BLaER1 treated with 17β-estradiol and CSF1 and Interleukin-3, amounts not matched to agents 10 nM and 100 nM (cell line): ENCODE data around the gene ZNF335.
"Not testable (repeated sequence)": the region's sequence is repeated elsewhere in the genome, so short reads cannot be mapped to it uniquely, and the experiment has no call there.

ENCODE experiments used
- H3K27ac ChIP-seq, 11 experiments: shearing (Covaris generic); formaldehyde crosslinking; 2 replicates each; pipeline ENCODE4 v1.8.1; 2022
- H3K27me3 ChIP-seq, 11 experiments: shearing (Covaris generic); formaldehyde crosslinking; 2 replicates each; pipeline ENCODE4 v1.8.1; 2022
- H3K36me3 ChIP-seq, 11 experiments: shearing (Covaris generic); formaldehyde crosslinking; 2 replicates each; pipeline ENCODE4 v1.8.1; 2022
- H3K4me1 ChIP-seq, 10 experiments: shearing (Covaris generic); formaldehyde crosslinking; 2 replicates each; pipeline ENCODE4 v1.8.1; 2022
- H3K4me2 ChIP-seq, 11 experiments: shearing (Covaris generic); formaldehyde crosslinking; 2 replicates each; pipeline ENCODE4 v1.8.1; 2022
- H3K4me3 ChIP-seq, 10 experiments: shearing (Covaris generic); formaldehyde crosslinking; 2 replicates each; pipeline ENCODE4 v1.8.1; 2022
- H3K9ac ChIP-seq, 11 experiments: shearing (Covaris generic); formaldehyde crosslinking; 2 replicates each; pipeline ENCODE4 v1.8.1; 2022
- H3K9me3 ChIP-seq, 11 experiments: shearing (Covaris generic); formaldehyde crosslinking; replicated peaks in 1 of 11; 2 replicates each; pipeline ENCODE4 v1.8.1; 2022
- H4K20me1 ChIP-seq, 11 experiments: shearing (Covaris generic); formaldehyde crosslinking; 2 replicates each; pipeline ENCODE4 v1.8.1; 2022
- Cebpa-rat ChIP-seq, 11 experiments: shearing (Covaris generic); IDR thresholded peaks; 2 replicates each; pipeline ENCODE4 v1.8.1; 2022

Gene ZNF335

DNA sequence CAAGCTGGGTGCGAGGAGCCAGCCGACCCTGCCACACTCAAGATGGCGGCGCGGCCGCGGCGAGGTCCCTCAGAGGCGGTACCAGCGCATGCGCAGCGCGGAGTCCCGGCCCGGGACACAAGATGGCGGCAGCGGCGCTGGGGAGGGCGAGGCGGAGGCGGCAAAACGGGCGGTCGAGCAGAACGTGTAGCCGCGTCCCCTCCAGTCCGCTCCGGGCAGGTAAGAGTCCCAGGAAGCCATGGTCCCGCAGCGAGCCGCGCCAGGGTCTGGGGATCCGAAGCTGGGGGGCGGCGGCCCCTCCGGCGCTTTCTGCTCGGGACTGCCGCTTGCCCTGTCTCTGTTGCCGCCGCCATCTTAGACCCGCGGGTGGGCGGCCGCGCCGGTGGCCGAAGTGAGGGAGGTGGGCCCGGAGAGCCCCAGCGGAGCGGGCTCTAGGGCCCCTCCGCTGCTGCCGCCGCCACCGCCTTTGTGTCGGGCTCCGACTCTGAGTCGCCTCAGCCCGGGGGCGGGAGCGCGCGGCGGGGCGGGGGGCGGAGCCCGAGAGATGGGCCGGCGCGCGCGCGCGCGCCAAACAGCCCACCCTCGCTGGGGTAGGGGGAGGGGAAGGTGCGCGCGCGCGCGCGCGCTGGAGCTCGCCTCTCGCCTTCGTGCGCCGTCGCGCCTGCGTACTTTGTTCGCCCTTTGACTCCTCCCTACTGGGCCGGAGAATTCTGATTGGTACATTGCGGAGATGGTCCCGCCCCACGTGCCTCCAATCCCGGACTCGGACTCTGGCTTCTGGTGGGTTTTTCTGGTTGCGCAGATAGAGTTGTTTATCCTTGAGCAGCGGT is 37.2 kb downstream of the ZNF335 start, which contains the start of gene PCIF1:
Gene PCIF1, plus strand, starts transcription at position 98 of the 830 bp plus-strand sequence. CDS start 4,317 bp downstream, outside the sequence.
- peak within 1 kb of the TSS; percentile 99 to 100 (median 100) for H3K9ac ChIP-seq
- no peaks in the 10 kb centered on the region for H3K27me3 ChIP-seq
- peak within 1 kb of the TSS; percentile 78 to 98 (median 86) for H3K4me3 ChIP-seq
- no peaks in the 10 kb centered on the region for H3K9me3 ChIP-seq
- peak within 1 kb of the TSS; percentile 84 to 99 (median 93) for H3K4me2 ChIP-seq
- TF ChIP-seq Cebpa-rat (IDR thresholded peaks at IDR 0.05), result no peak
- peaks cover 0 to 55% (median 29%) of the 10 kb centered on the region in 11 experiments; a peak in 15 of 22 replicates for H4K20me1 ChIP-seq
- peaks cover 18 to 44% (median 26%) of the 10 kb centered on the region in 10 experiments for H3K4me1 ChIP-seq
- peak within 1 kb of the TSS; percentile 99 to 100 (median 100) for H3K27ac ChIP-seq
- peaks cover 31 to 34% (median 32%) of the 10 kb centered on the region in 11 experiments for H3K36me3 ChIP-seq

DNA sequence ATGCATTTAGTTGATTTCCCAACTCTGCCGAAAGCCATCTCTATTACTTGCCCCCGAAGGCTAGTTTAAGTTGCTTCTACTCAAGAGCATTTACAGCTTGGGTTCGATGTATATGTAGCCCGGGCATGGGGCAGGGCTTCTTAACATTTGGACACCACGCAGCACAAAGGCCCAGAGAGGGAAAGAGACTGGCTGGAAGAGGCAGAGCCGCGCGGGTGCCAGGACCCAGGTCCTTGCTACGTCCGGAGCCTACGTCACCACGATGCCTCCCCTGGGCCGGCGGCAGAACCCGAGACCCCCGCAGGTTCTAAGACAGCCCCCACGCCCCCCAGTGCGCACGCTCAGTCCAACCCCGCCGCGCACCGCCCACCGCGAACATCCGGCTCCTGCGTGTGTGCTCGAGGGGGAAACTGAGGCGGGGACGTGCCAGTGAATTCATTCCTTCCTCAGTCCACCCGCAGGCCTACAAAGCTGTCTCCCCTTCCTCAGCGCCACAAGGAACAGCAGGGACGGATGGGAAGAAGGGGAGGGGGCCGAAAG is 37.9 kb downstream of the ZNF335 start:
- H3K27ac ChIP-seq, result peak overlapping the region; percentile 99 to 100 (median 100)
- no peaks in the 10 kb centered on the region for H3K9me3 ChIP-seq
- H3K4me1 ChIP-seq, result peaks cover 18 to 44% (median 26%) of the 10 kb centered on the region in 10 experiments

DNA sequence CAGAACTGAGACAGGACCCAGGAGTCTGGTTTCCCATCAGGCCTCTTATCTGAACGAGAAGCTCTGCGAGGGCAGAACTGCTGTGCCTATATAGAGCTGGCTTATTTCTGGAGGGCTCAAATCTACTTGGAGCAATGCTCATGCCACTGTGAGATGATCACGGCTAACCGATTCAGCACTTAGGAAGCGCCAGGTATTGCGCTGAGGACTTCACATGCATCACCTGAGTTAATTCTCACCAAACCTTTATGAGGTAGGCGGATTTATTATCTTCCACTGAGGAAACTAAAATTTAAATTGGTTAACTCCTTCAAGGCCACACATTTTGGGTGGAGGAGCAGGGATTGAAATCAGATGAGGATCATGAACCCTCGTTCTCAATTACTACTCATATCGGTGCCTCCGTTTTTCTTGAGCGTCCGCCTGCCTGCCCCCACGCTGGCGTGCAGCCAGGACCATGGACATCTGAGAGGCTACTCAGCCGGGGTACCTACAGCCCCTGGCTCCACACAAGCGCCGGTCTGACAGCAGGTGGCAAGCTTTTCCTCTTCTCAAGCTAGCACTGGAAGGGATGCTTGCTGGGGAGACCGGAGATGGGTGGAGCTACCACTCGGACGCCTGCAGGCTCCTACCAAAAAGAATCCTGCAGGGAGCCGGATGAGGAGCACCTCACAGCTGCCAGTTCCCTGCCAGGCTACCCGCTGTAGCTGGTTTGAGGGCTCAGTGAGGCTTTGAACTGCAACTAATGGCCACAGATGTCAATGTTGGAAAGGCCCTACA is 38.5 kb downstream of the ZNF335 start:
- peak overlapping the region; percentile 99 to 100 (median 100) for H3K27ac ChIP-seq
- no peaks in the 10 kb centered on the region for H3K9me3 ChIP-seq
- H3K36me3 ChIP-seq, result peaks cover 17 to 21% (median 19%) of the 10 kb centered on the region in 11 experiments
- H3K9ac ChIP-seq, result peak overlapping the region; percentile 99 to 100 (median 100)
- H3K27me3 ChIP-seq, result no peaks in the 10 kb centered on the region
- TF ChIP-seq Cebpa-rat (IDR thresholded peaks at IDR 0.05), result no peak
- H3K4me3 ChIP-seq, result peak overlapping the region; percentile 78 to 98 (median 86)
- peak overlapping the region; percentile 84 to 99 (median 92) for H3K4me2 ChIP-seq
- peaks cover 18 to 39% (median 26%) of the 10 kb centered on the region in 10 experiments for H3K4me1 ChIP-seq
- peaks cover 0 to 43% (median 26%) of the 10 kb centered on the region in 11 experiments; a peak in 15 of 22 replicates for H4K20me1 ChIP-seq

More for the DNA sequence above, 37.9 kb downstream of the ZNF335 start:
- H3K9ac ChIP-seq, result peak overlapping the region; percentile 99 to 100 (median 100)
- no peak for TF ChIP-seq Cebpa-rat (IDR thresholded peaks at IDR 0.05)
- H3K4me2 ChIP-seq, result peak overlapping the region; percentile 84 to 99 (median 92)
- H3K4me3 ChIP-seq, result peak overlapping the region; percentile 78 to 98 (median 86)
- H4K20me1 ChIP-seq, result peaks cover 0 to 50% (median 29%) of the 10 kb centered on the region in 11 experiments; a peak in 15 of 22 replicates
- H3K27me3 ChIP-seq, result no peaks in the 10 kb centered on the region
- peaks cover 24 to 27% (median 26%) of the 10 kb centered on the region in 11 experiments for H3K36me3 ChIP-seq

DNA sequence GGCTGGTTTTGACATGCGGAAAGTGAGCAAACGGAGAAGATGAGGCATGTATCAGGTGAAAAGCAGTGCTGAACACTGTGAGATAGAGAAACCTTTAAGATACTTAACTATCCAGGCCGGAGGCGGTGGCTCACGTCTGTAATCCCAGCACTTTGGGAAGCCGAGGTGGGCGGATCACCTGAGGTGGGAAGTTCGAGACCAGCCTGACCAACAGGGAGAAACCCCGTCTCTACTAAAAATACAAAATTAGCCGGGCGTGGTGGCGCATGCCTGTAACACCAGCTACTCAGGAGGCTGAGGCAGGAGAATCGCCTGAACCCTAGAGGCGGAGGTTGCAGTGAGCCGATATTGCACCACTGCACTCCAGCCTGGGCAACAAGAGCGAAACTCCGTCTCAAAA is 40.3 kb downstream of the ZNF335 start:
- H3K36me3 ChIP-seq, H3K9ac ChIP-seq, H3K4me2 ChIP-seq, H3K27ac ChIP-seq, H3K9me3 ChIP-seq, H3K27me3 ChIP-seq, H3K4me3 ChIP-seq: not testable (repeated sequence)
- Histone ChIP-seq H4K20me1 (peaks cover 0 to 27% (median 15%) of the 10 kb centered on the region in 11 experiments; a peak in 15 of 22 replicates), H3K4me1 (peaks cover 18 to 25% (median 22%) of the 10 kb centered on the region in 10 experiments)

DNA sequence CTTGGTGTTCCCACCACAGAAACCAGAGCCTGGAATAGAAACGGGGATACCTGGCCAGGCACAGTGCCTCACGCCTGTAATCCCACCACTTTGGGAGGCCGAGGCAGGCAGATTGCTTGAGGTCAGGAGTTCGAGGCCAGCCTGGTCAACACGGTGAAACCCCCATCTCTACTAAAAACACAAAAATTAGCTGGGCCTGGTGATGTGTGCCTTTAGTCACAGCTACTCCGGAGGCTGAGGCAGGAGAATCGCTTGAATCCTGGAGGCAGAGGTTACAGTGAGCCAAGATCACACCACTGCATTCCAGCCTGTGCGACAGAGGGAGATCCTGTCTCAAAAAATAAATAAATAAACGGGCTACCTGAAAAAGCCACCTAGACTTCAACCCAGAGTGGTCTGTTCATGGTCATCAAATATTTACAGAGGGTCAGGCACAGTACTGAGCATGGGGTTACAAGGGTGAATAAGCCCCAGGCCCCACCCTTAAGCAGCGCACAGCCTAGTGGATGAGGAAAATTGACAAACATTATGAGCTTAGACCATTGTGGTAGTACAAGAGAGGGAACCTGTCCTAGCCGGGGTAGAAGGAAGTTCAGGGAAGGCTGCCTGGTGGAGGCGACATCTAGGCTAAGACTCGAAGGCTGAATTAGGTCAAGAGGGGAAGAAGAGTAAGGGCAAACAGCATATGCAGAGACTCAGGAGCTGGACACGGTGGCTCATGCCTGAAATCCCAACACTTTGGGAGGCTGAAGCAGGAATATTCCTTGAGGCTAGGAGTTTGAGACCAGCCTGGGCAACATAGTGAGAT is 44.7 kb downstream of the ZNF335 start:
- H3K4me3 ChIP-seq, result no peak overlapping the region
- H3K9ac ChIP-seq, result no peak overlapping the region
- H3K36me3 ChIP-seq, result no peaks in the 10 kb centered on the region
- H3K4me2 ChIP-seq, result no peak overlapping the region
- no peaks in the 10 kb centered on the region for H3K9me3 ChIP-seq
- no peak overlapping the region for H3K27ac ChIP-seq
- H4K20me1 ChIP-seq, result 0 out of 22 replicates have a peak, but pooled peaks cover 0 to 5% (median 0%) of the 10 kb centered on the region in 11 experiments
- H3K4me1 ChIP-seq, result peaks cover 4 to 39% (median 10%) of the 10 kb centered on the region in 10 experiments; a peak in 17 of 20 replicates
- no peaks in the 10 kb centered on the region for H3K27me3 ChIP-seq
- no peak for TF ChIP-seq Cebpa-rat (IDR thresholded peaks at IDR 0.05)

DNA sequence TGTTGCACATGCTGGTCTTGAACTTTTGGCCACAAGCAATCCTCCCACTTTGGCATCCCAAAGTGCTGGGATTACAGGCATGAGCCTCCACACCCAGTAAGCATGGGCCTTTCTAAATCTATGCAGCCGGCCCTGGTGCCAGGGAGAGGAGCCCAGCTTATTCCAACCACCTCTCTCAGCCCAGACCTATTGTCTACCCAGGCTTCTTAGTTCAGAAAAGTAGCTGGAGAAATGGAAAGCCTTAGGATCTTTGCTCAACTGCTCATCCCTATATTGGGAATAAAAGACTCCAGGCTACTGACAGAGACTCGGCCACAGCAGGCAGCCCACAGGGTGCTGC is 45.3 kb downstream of the ZNF335 start:
- 0 out of 22 replicates have a peak, but pooled peaks cover 0 to 5% (median 0%) of the 10 kb centered on the region in 11 experiments for H4K20me1 ChIP-seq
- H3K4me1 ChIP-seq, result peaks cover 6 to 44% (median 12%) of the 10 kb centered on the region in 10 experiments; a peak in 17 of 20 replicates
- no peak overlapping the region for H3K4me2 ChIP-seq
- TF ChIP-seq Cebpa-rat (IDR thresholded peaks at IDR 0.05), result no peak
- H3K27me3 ChIP-seq, result no peaks in the 10 kb centered on the region
- H3K4me3 ChIP-seq, result no peak overlapping the region
- H3K9me3 ChIP-seq, result no peaks in the 10 kb centered on the region
- no peaks in the 10 kb centered on the region for H3K36me3 ChIP-seq
- no peak overlapping the region for H3K27ac ChIP-seq
- H3K9ac ChIP-seq, result no peak overlapping the region

DNA sequence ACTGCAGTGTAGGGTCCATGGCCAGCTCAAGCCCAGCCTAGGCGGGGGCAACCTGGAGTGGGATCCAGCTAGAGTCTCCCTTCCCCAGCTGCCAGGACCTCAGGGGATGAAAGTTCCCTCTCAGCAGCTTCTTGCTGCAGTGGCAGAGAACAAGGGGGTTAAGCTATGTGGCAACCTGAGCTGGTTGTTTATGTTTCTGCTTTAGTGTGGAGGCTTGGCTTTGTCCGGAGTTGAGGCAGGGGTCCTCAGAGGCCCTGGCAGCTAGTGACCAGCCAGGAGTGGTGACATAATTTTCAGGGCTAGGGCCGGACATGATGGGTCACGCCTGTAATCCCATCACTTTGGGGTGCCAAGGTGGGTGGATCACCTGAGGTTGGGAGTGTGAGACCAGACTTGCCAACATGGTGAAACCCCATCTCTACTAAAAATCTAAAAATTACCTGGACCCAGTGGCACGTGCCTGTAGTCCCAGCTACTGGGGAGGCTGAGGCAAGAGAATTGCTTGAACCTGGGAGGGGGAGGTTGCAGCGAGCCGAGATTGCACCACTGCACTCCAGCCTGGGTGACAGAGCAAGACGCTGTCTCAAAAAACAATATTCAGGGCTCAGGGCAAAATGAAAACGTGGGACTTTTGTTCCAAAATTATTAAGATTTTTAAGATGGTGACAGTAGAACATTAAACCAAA is 46.0 kb downstream of the ZNF335 start:
- peak overlapping the region in 2 of 11 experiments; percentile 82 to 85; a peak in 5 of 22 replicates for H3K4me2 ChIP-seq
- H3K4me3 ChIP-seq, result no peak overlapping the region
- no peaks in the 10 kb centered on the region for H3K9me3 ChIP-seq
- 0 out of 22 replicates have a peak, but pooled peaks cover 0 to 5% (median 0%) of the 10 kb centered on the region in 11 experiments for H4K20me1 ChIP-seq
- H3K4me1 ChIP-seq, result peaks cover 6 to 52% (median 13%) of the 10 kb centered on the region in 10 experiments; a peak in 17 of 20 replicates
- H3K27ac ChIP-seq, result peak overlapping the region in 3 of 11 experiments; percentile 18 to 85 (median 32); a peak in 3 of 22 replicates
- H3K36me3 ChIP-seq, result no peaks in the 10 kb centered on the region
- TF ChIP-seq Cebpa-rat (IDR thresholded peaks at IDR 0.05), result no peak
- H3K27me3 ChIP-seq, result no peaks in the 10 kb centered on the region
- no peak overlapping the region for H3K9ac ChIP-seq
